Measurements from ENCODE around the gene PNN. TPM values are rescaled to one million over a fixed set of nuclear protein-coding genes. Genes with fewer than 3 reads are reported as not detected.

PNN gene
- 34.0 to 49.2 TPM (median 39.2 TPM) in 5 replicates for total RNA-seq (2022; extraction: Qiagen RNA extraction)

DNA sequence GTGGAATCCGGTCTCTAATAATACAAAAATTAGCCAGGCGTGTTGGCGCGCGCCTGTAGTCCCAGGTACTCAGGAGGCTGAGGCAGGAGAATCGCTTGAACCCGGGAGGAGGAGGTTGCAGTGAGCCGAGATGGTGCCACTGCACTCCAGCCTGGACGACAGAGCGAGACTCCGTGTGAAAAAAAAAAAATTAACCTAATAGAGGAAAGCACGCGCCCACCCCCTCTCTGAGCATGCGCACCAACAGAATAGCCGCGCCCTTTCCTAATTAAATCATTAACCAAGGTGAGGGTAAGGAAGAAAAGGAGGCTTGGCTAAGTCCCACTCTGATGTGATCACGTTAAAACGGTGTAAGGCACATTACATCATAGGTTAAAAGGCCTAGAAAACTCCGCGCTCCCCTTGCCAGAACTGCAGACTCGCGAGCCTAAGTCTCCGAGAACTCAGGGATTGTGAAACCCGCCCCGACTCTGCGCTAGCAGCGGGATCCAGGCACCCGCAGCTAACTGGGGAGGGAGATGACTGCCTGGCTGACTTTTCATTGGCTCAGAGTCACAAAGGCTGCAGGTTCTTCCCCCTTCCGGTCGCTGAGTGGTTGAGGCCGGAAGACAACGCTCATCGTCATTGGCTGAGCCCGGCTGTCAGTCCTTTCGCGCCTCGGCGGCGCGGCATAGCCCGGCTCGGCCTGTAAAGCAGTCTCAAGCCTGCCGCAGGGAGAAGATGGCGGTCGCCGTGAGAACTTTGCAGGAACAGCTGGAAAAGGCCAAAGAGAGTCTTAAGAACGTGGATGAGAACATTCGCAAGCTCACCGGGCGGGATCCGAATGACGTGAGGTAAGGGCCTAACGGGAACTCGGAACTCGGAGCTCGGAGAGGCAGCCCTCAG lies at the start of gene PNN:
PNN (plus strand) TSS at position 695 of the 885 bp plus-strand sequence; CDS start at position 721, 26 bp downstream.

Other genes starting within 250 kb of the PNN start
- 50.3 to 97.0 TPM (median 66.8 TPM) in 5 replicates for gene SEC23A, start 72.0 kb upstream of the PNN start, total RNA-seq (2022; extraction: Qiagen RNA extraction)
- 21.1 to 36.9 TPM (median 22.3 TPM) in 5 replicates for gene GEMIN2, start 60.9 kb upstream of the PNN start, total RNA-seq (2022; extraction: Qiagen RNA extraction)
- 11.6 to 17.7 TPM (median 13.5 TPM) in 5 replicates for gene TRAPPC6B, start 4.9 kb upstream of the PNN start, total RNA-seq (2022; extraction: Qiagen RNA extraction)
- 19.0 to 20.7 TPM (median 19.5 TPM) in 5 replicates for gene MIA2, start 58.7 kb downstream of the PNN start, total RNA-seq (2022; extraction: Qiagen RNA extraction)